SK-N-MC (cell line): Measurements from ENCODE around the gene TBL1Y.

Experiments used
- EZH2 ChIP-seq: fragments of 200-600 bp; sonication (generic); IDR thresholded peaks from one replicate; pipeline ENCODE4 v1.6.1; 2017; ENCODE audit warnings: antibody characterized with exemption
- POLR2AphosphoS5 ChIP-seq: IDR thresholded peaks from 2 replicates; pipeline ENCODE4 v1.6.1; 2012; ENCODE audit warnings: mild to moderate bottlenecking, low read depth, low read length, borderline replicate concordance

DNA sequence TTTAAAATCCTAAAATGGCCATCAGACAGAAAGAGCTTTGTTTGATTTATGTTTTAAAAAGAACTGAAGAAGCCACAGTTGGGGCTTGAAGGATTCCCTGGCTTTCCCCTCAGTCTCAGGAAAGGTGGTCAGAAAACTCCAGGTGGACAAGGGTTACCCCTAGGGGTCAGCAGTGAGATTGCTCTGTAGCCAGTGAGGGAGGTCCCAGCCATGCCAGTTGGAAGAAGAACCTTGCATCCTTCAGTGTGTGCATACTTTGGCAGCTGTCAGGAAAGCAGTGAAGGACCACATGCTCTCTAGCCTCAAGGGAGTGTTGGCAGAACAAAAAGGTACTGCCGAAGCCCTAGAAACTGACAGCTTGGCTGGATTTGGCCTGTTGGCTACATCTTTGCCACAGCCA is 182.3 kb downstream of the TBL1Y start:
- TF ChIP-seq POLR2AphosphoS5 (no peak), EZH2 (no peak)
